ENCODE results near the gene PDE4D. TPM values are rescaled to one million over a fixed set of nuclear protein-coding genes. Genes with fewer than 3 reads are reported as not detected.
A peak's percentile ranks its signal among the peaks of the same experiment; 100 is the strongest.

The PDE4D gene
- total RNA-seq, 4 donors from 2014 or later = 35.0 to 121 (median 63.4) TPM

GRCh38 chr5:59791617-59792016 is 101.9 kb downstream of the PDE4D start:
- H3K27ac ChIP-seq = no peak overlapping the region
- no peak for ATAC-seq
- TF ChIP-seq EP300 (IDR thresholded peaks at IDR 0.05) = no peak
- no peak for TF ChIP-seq CTCF (IDR thresholded peaks at IDR 0.05)
- no peak for TF ChIP-seq POLR2A (IDR thresholded peaks at IDR 0.05)
- no peak for TF ChIP-seq POLR2AphosphoS5 (IDR thresholded peaks at IDR 0.05)
- WGBS, 2 donors (ENCODE audit: low coverage in 1 of 2) = 65 to 95% methylated on average over 2 to 3 of the region's 3 CpGs
- no peak overlapping the region for H3K4me3 ChIP-seq
- H3K36me3 ChIP-seq = no peaks in the 10 kb centered on the region
- no peaks in the 10 kb centered on the region for H3K9me3 ChIP-seq
- no peaks in the 10 kb centered on the region for H3K27me3 ChIP-seq
- peaks cover 0 to 15% (median 0%) of the 10 kb centered on the region in 3 donors for H3K4me1 ChIP-seq

GRCh38 chr5:59790776-59791475 is 102.6 kb downstream of the PDE4D start:
- Histone ChIP-seq H3K36me3 (no peaks in the 10 kb centered on the region), H3K27ac (peak overlapping the region in 3 of 4 donors; percentile 1 to 54 (median 6)), H3K4me3 (no peak overlapping the region), H3K9me3 (no peaks in the 10 kb centered on the region), H3K4me1 (peaks cover 0 to 15% (median 0%) of the 10 kb centered on the region in 3 donors), H3K27me3 (no peaks in the 10 kb centered on the region)
- no peak for ATAC-seq
- WGBS, 2 donors (ENCODE audit: low coverage in 1 of 2) = 57 to 70% methylated on average over 7 to 8 of the region's 9 CpGs
- no peak for TF ChIP-seq POLR2A (IDR thresholded peaks at IDR 0.05)
- no peak for TF ChIP-seq CTCF (IDR thresholded peaks at IDR 0.05)
- TF ChIP-seq EP300 (IDR thresholded peaks at IDR 0.05) = no peak
- no peak for TF ChIP-seq POLR2AphosphoS5 (IDR thresholded peaks at IDR 0.05)

- 76 to 86% methylated on average over 7 of the region's 7 CpGs for WGBS, 2 donors (ENCODE audit: low coverage in 1 of 2)
- H3K27ac ChIP-seq = peak overlapping the region in 2 of 4 donors; percentile 6 to 54
- H3K36me3 ChIP-seq = no peaks in the 10 kb centered on the region
- no peak for TF ChIP-seq CTCF (IDR thresholded peaks at IDR 0.05)
- TF ChIP-seq EP300 (IDR thresholded peaks at IDR 0.05) = no peak
- TF ChIP-seq POLR2AphosphoS5 (IDR thresholded peaks at IDR 0.05) = no peak
- no peak for TF ChIP-seq POLR2A (IDR thresholded peaks at IDR 0.05)
- peaks cover 0 to 15% (median 0%) of the 10 kb centered on the region in 3 donors for H3K4me1 ChIP-seq
- ATAC-seq = no peak
- H3K9me3 ChIP-seq = no peaks in the 10 kb centered on the region
- no peaks in the 10 kb centered on the region for H3K27me3 ChIP-seq
- H3K4me3 ChIP-seq = no peak overlapping the region
Observed at GRCh38 chr5:59790376-59790775, 103.2 kb downstream of the PDE4D start.

GRCh38 chr5:59789894-59790293 is 103.6 kb downstream of the PDE4D start:
- Histone ChIP-seq H3K9me3 (no peaks in the 10 kb centered on the region), H3K27me3 (no peaks in the 10 kb centered on the region), H3K36me3 (no peaks in the 10 kb centered on the region), H3K4me1 (peaks cover 0 to 15% (median 0%) of the 10 kb centered on the region in 3 donors), H3K4me3 (no peak overlapping the region), H3K27ac (peak overlapping the region in 1 of 4 donors; percentile 54)
- WGBS, 2 donors (ENCODE audit: low coverage in 1 of 2) = 56 to 67% methylated on average over 2 of the region's 2 CpGs
- ATAC-seq = no peak
- TF ChIP-seq CTCF (IDR thresholded peaks at IDR 0.05) (no peak), POLR2A (IDR thresholded peaks at IDR 0.05) (no peak), POLR2AphosphoS5 (IDR thresholded peaks at IDR 0.05) (no peak), EP300 (IDR thresholded peaks at IDR 0.05) (no peak)

GRCh38 chr5:59789197-59789596 is 104.3 kb downstream of the PDE4D start:
- H3K4me3 ChIP-seq = no peak overlapping the region
- ATAC-seq = peak; percentile 60
- TF ChIP-seq CTCF (IDR thresholded peaks at IDR 0.05) (no peak), EP300 (IDR thresholded peaks at IDR 0.05) (no peak), POLR2A (IDR thresholded peaks at IDR 0.05) (no peak), POLR2AphosphoS5 (IDR thresholded peaks at IDR 0.05) (no peak)
- no peaks in the 10 kb centered on the region for H3K36me3 ChIP-seq
- no peaks in the 10 kb centered on the region for H3K9me3 ChIP-seq
- no peaks in the 10 kb centered on the region for H3K27me3 ChIP-seq
- peaks cover 0 to 15% (median 0%) of the 10 kb centered on the region in 3 donors for H3K4me1 ChIP-seq
- H3K27ac ChIP-seq = peak overlapping the region in 1 of 4 donors; percentile 13
- 70 to 71% methylated on average over 2 of the region's 2 CpGs for WGBS, 2 donors (ENCODE audit: low coverage in 1 of 2)
